HepG2 (cell line): Measurements from ENCODE around the gene ING2. TPM values are rescaled to one million over a fixed set of nuclear protein-coding genes. Genes with fewer than 3 reads are reported as not detected.

ENCODE experiments used
- FOXM1 ChIP-seq: sonication (generic); formaldehyde crosslinking; IDR thresholded peaks from 2 replicates; pipeline ENCODE4 v1.5.0; 2020; ENCODE audit warnings: missing genetic modification reagents
- FOXO4 ChIP-seq: sonication (generic); formaldehyde crosslinking; conservative IDR thresholded peaks from 2 replicates; pipeline ENCODE4 v1.8.1; 2023; ENCODE audit warnings: missing genetic modification reagents
- KLF13 ChIP-seq: sonication (generic); formaldehyde crosslinking; IDR thresholded peaks from 2 replicates; pipeline ENCODE4 v1.4.0; 2020; ENCODE audit warnings: mild to moderate bottlenecking, missing genetic modification reagents
- MAX ChIP-seq: IDR thresholded peaks from 2 replicates; pipeline ENCODE4 v1.6.1; 2012; ENCODE audit warnings: inconsistent platforms
- MLXIP ChIP-seq: sonication (generic); formaldehyde crosslinking; IDR thresholded peaks from 2 replicates; pipeline ENCODE4 v1.9.0; 2021; ENCODE audit warnings: missing genetic modification reagents, borderline replicate concordance
- NRL ChIP-seq: sonication (generic); formaldehyde crosslinking; IDR thresholded peaks from 2 replicates; pipeline ENCODE4 v1.5.0; 2020; ENCODE audit warnings: missing genetic modification reagents, mild to moderate bottlenecking, moderate library complexity, borderline replicate concordance
- RAD51 ChIP-seq: fragments of 450-650 bp; IDR thresholded peaks from 2 replicates; pipeline ENCODE4 v1.6.1; 2016; ENCODE audit warnings: borderline replicate concordance
- SIX1 ChIP-seq: sonication (generic); formaldehyde crosslinking; IDR thresholded peaks from 2 replicates; pipeline ENCODE4 v1.4.0; 2020; ENCODE audit warnings: missing genetic modification reagents, borderline replicate concordance
- SRF ChIP-seq: IDR thresholded peaks from 2 replicates; pipeline ENCODE4 v1.6.1; 2011; ENCODE audit warnings: mild to moderate bottlenecking, low read depth, low read length, moderate library complexity
- THAP7 ChIP-seq: sonication (generic); formaldehyde crosslinking; IDR thresholded peaks from 2 replicates; pipeline ENCODE4 v1.8.1; 2023; ENCODE audit warnings: mild to moderate bottlenecking, missing genetic modification reagents
- TP53 ChIP-seq: sonication (generic); formaldehyde crosslinking; conservative IDR thresholded peaks from 2 replicates; pipeline ENCODE4 v1.4.0; 2020; ENCODE audit warnings: missing genetic modification reagents
- U2AF1 ChIP-seq: fragments of 200-400 bp; formaldehyde crosslinking; optimal IDR thresholded peaks from 2 replicates; pipeline ENCODE3; 2017; ENCODE audit warnings: mild to moderate bottlenecking, low read depth, low read length
- ZGPAT ChIP-seq: IDR thresholded peaks from 2 replicates; pipeline ENCODE4 v1.6.1; 2016; ENCODE audit warnings: mild to moderate bottlenecking
- ZNF292 ChIP-seq: sonication (generic); formaldehyde crosslinking; IDR thresholded peaks from 2 replicates; pipeline ENCODE4 v1.8.1; 2022; ENCODE audit warnings: mild to moderate bottlenecking, low read depth, missing genetic modification reagents, borderline replicate concordance
- ZNF513 ChIP-seq: sonication (generic); formaldehyde crosslinking; conservative IDR thresholded peaks from 2 replicates; pipeline ENCODE4 v1.5.0; 2020; ENCODE audit warnings: missing genetic modification reagents
- ZNF607 ChIP-seq: sonication (generic); formaldehyde crosslinking; IDR thresholded peaks from 2 replicates; pipeline ENCODE4 v1.5.1; 2020; ENCODE audit warnings: missing genetic modification reagents, mild to moderate bottlenecking, borderline replicate concordance
- ZNF816 ChIP-seq: sonication (generic); formaldehyde crosslinking; IDR thresholded peaks from 2 replicates; pipeline ENCODE4 v1.8.0; 2022; ENCODE audit warnings: missing genetic modification reagents, mild to moderate bottlenecking, borderline replicate concordance
- ZNF83 ChIP-seq: sonication (generic); formaldehyde crosslinking; IDR thresholded peaks from 2 replicates; pipeline ENCODE4 v1.4.0; 2020; ENCODE audit warnings: missing genetic modification reagents, mild to moderate bottlenecking, borderline replicate concordance
- polyA plus RNA-seq, 8 experiments: library from polyadenylated mRNA; depleted of rRNA in 3 of 8; stranded (reverse) in 7 of 8; unstranded in 1 of 8; fragments of >200 nt; fragmentation: Illumina TruSeq in 4 of 8; extraction: Trizol in 4 of 8; gene quantifications; 2 replicates each; pipeline versions ENCODE4 v1.2.1 to v1.2.3, GENCODE V29; 2011 to 2016; ENCODE audit warnings: low read depth in 4 of 8, missing spikeins in 1 of 8, mixed read lengths in 1 of 8; ENCODE audit not compliant: insufficient read depth in 1 of 8
- total RNA-seq, 5 experiments: library from RNA; depleted of rRNA; stranded (reverse); fragments of >200 nt; fragmentation: Illumina TruSeq; extraction: Trizol; gene quantifications; 2 replicates each; pipeline ENCODE4 v1.2.3, GENCODE V29; 2016; ENCODE audit warnings: low read depth in 1 of 5

Gene ING2
- total and polyA plus RNA-seq, 2 of the 13 experiments (the other 11 are each of a cell fraction or from before 2014, with no cell fraction given): 6.6 to 12.4 TPM

GRCh38 chr4:183505611-183506388 is 942 bp downstream of the ING2 start (continued):
- TF ChIP-seq KLF13 (CRISPR knock-in tag) (0 out of 2 replicates have a peak, but pooled peaks have one; percentile 48), ZNF607 (CRISPR knock-in tag) (no peak; the same call in 1 of the 2 replicates), ZNF292 (CRISPR knock-in tag) (no peak), SRF (no peak), NRL (CRISPR knock-in tag) (no peak; the same call in 1 of the 2 replicates), RAD51 (no peak), U2AF1 (no peak), ZNF513 (CRISPR knock-in tag) (no peak), MLXIP (CRISPR knock-in tag) (no peak), ZNF816 (0 out of 2 replicates have a peak, but pooled peaks have one; percentile 66), FOXO4 (peak; percentile 54; the same call in 1 of the 2 replicates), FOXM1 (CRISPR knock-in tag) (no peak), ZGPAT (peak; percentile 68), MAX (peak; percentile 74), ZNF83 (no peak), SIX1 (CRISPR knock-in tag) (no peak), THAP7 (CRISPR knock-in tag) (no peak), TP53 (CRISPR knock-in tag) (no peak)
